Activated CD8-positive, alpha-beta T cell treated with anti-CD3 and anti-CD28 coated beads for 36 hours (primary cell): ENCODE data around the gene LRRC59. TPM values are rescaled to one million over a fixed set of nuclear protein-coding genes. Genes with fewer than 3 reads are reported as not detected.

ENCODE experiments used
- ATAC-seq: fragments of 200-7000 bp; cut with Tn5 transposase; one replicate; pipeline ENCODE4 v1.10.0; 2021; ENCODE audit warnings: mild to moderate bottlenecking, moderate library complexity
- CTCF ChIA-PET: fragments of 350-600 bp; sonication (Branson Sonifier 250); formaldehyde crosslinking; loops from one replicate; lab custom pipeline; 2021; ENCODE audit warnings: antibody characterized with exemption; lab: Charles Lee
- POLR2A ChIA-PET: fragments of 350-600 bp; sonication (Branson Sonifier 250); formaldehyde crosslinking; loops from one replicate; lab custom pipeline; 2021; ENCODE audit warnings: antibody characterized with exemption; lab: Charles Lee
- DNase-seq: peaks from one replicate; pipeline ENCODE4 v3.0.0-alpha.2; 2020
- H3K27ac Mint-ChIP-seq: one replicate; pipeline ENCODE4 v1.8.0; 2021; ENCODE audit warnings: mild to moderate bottlenecking, mixed read lengths
- H3K27me3 Mint-ChIP-seq: one replicate; pipeline ENCODE4 v1.8.0; 2021; ENCODE audit warnings: mixed read lengths
- H3K36me3 Mint-ChIP-seq: one replicate; pipeline ENCODE4 v1.8.0; 2021; ENCODE audit warnings: low read depth, mixed read lengths
- H3K4me1 Mint-ChIP-seq: one replicate; pipeline ENCODE4 v1.8.0; 2021; ENCODE audit warnings: low read depth, mixed read lengths
- H3K4me3 Mint-ChIP-seq: one replicate; pipeline ENCODE4 v1.8.0; 2021; ENCODE audit warnings: mild to moderate bottlenecking, moderate library complexity, mixed read lengths
- H3K9me3 Mint-ChIP-seq: one replicate; pipeline ENCODE4 v1.8.0; 2021; ENCODE audit warnings: mixed read lengths
- intact Hi-C: fragments of 100-400 bp; cut with micrococcal nuclease; formaldehyde crosslinking; loops from one replicate; pipeline ENCODE4 v1.10.0; 2022
- total RNA-seq, 2 experiments: library from RNA; stranded (reverse); gene quantifications; one replicate each; pipeline ENCODE4 v1.2.3, GENCODE V29; 2021
- TF ChIP-seq, protein P1 (sequence below): fragments of 200-600 bp; IDR thresholded peaks from one replicate; pipeline ENCODE4 v1.8.0; 2022; ENCODE audit warnings: antibody characterized with exemption, mild to moderate bottlenecking

The LRRC59 gene
- total RNA-seq, 2 experiments from 2014 or later, result 70.6 to 71.0 TPM

DNA sequence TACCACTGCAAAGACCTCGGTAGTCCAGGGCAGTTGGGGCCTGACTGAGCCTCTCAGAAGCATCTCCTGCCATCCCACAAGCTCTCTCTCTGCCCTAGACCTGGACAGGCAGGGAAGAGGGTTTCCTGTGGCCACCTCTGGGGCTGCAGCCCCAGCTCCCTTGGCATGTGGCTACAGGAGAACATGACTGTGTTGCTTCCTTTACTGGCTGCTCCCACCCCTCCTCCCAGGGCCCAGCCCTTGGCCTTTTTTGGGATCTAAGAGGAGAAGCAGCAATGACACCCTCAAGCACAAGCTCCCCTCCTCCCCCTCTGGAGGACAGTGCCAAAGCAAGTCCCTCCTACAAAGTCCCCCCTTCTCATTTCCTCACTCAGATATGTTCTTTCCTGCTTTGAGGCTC lies 29.9 kb downstream of the LRRC59 start:
- Mint-ChIP-seq H3K27me3 (no peaks in the 10 kb centered on the region), H3K36me3 (peaks cover 30% of the 10 kb centered on the region), H3K4me3 (no peak overlapping the region), H3K4me1 (peaks cover 17% of the 10 kb centered on the region), H3K9me3 (no peaks in the 10 kb centered on the region), H3K27ac (no peak overlapping the region)
- ATAC-seq, result no peak
- TF ChIP-seq, protein P1, sequence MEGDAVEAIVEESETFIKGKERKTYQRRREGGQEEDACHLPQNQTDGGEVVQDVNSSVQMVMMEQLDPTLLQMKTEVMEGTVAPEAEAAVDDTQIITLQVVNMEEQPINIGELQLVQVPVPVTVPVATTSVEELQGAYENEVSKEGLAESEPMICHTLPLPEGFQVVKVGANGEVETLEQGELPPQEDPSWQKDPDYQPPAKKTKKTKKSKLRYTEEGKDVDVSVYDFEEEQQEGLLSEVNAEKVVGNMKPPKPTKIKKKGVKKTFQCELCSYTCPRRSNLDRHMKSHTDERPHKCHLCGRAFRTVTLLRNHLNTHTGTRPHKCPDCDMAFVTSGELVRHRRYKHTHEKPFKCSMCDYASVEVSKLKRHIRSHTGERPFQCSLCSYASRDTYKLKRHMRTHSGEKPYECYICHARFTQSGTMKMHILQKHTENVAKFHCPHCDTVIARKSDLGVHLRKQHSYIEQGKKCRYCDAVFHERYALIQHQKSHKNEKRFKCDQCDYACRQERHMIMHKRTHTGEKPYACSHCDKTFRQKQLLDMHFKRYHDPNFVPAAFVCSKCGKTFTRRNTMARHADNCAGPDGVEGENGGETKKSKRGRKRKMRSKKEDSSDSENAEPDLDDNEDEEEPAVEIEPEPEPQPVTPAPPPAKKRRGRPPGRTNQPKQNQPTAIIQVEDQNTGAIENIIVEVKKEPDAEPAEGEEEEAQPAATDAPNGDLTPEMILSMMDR, result no peak
- CTCF ChIA-PET, result interaction anchor here (1.2 to 5.4 kb wide), 2 partner anchors 30 to 327 kb away, joined by 3 to 38 read pairs; partner anchors contain the start of gene LRRC59
- intact Hi-C loops, result no loop called here
- DNase-seq, result no peak
- POLR2A ChIA-PET, result interaction anchor here (1.6 kb wide), 1 partner anchor 18 kb away, joined by 4 read pairs; no protein-coding TSS in a partner anchor

- TF ChIP-seq, protein P1, result no peak
- H3K4me1 Mint-ChIP-seq, result peaks cover 14% of the 10 kb centered on the region
- no peak overlapping the region for H3K4me3 Mint-ChIP-seq
- POLR2A ChIA-PET, result interaction anchor here (0.6 to 5.8 kb wide), 5 partner anchors 7 to 69 kb away, joined by 3 to 50 read pairs (median 3); partner anchors contain the start of genes EME1, LRRC59 and MRPL27
- CTCF ChIA-PET, result interaction anchor here (1.6 to 5.4 kb wide), 2 partner anchors 31 to 113 kb away, joined by 5 to 38 read pairs; partner anchors contain the start of genes LRRC59 and RSAD1
- intact Hi-C loops, result no loop called here
- H3K27ac Mint-ChIP-seq, result no peak overlapping the region
- no peaks in the 10 kb centered on the region for H3K9me3 Mint-ChIP-seq
- DNase-seq, result no peak
- H3K27me3 Mint-ChIP-seq, result no peaks in the 10 kb centered on the region
- ATAC-seq, result no peak
- H3K36me3 Mint-ChIP-seq, result peaks cover 21% of the 10 kb centered on the region
Measured at GRCh38 chr17:50365649-50366393, 31.5 kb downstream of the LRRC59 start.

DNA sequence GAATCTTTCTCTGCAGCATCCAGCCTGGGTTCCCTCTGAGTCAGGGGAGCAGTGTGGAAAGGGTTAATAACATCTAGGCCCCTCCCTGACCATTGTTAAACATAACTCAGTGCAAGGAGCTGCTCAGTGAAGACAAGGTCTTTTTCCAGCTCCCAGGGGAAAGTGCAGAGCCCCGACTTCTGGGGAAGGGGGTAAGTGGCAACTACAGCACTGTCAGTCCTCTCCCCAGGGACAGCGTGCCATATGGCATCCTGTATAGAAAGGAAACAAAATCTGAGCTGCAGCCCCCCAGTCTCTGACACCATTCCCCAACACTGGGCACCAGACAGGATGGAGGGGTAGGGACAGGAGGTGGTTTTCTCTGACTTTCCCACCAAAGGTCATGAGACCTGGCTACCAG lies 32.2 kb downstream of the LRRC59 start:
- ChIA-PET POLR2A (interaction anchor here (0.9 to 8.1 kb wide), 6 partner anchors 8 to 32 kb away, joined by 3 to 69 read pairs (median 5); partner anchors contain the start of genes EME1, LRRC59, MRPL27 and XYLT2), CTCF (interaction anchor here (1.4 to 5.4 kb wide), 3 partner anchors 32 to 114 kb away, joined by 3 to 38 read pairs (median 5); partner anchors contain the start of genes LRRC59 and RSAD1)
- Mint-ChIP-seq H3K36me3 (peaks cover 16% of the 10 kb centered on the region), H3K27ac (no peak overlapping the region), H3K9me3 (no peaks in the 10 kb centered on the region), H3K4me3 (no peak overlapping the region), H3K4me1 (peaks cover 13% of the 10 kb centered on the region), H3K27me3 (no peaks in the 10 kb centered on the region)
- TF ChIP-seq, protein P1, result no peak
- intact Hi-C loops, result no loop called here
- ATAC-seq (no peak), DNase-seq (no peak)

DNA sequence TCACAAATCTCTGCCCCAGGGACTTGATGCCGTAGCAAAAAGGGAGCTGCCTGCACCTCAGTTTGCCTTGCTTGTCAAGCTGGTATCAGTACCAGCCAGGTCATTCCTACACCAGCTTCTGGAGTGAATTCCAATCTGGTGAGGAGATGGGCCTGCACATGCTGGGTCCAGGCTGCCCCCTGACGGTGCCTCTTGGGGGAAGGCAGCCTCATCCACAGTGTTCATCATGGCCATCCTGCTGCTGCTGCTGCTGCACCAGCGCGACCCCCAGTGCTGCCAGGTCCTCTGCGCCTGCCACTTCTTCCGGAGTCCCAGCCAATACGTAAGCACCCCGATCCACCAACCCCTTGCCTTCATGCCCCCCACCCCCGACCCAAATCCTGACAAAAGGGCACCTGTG lies 32.6 kb downstream of the LRRC59 start:
- no peak for ATAC-seq
- Mint-ChIP-seq H3K4me1 (peaks cover 13% of the 10 kb centered on the region), H3K9me3 (no peaks in the 10 kb centered on the region), H3K27ac (no peak overlapping the region), H3K27me3 (no peaks in the 10 kb centered on the region), H3K4me3 (no peak overlapping the region), H3K36me3 (peaks cover 13% of the 10 kb centered on the region)
- intact Hi-C loops, result no loop called here
- ChIA-PET CTCF (interaction anchor here (1.4 to 5.4 kb wide), 3 partner anchors 33 to 114 kb away, joined by 3 to 38 read pairs (median 5); partner anchors contain the start of genes LRRC59 and RSAD1), POLR2A (interaction anchor here (0.5 to 8.1 kb wide), 5 partner anchors 8 to 32 kb away, joined by 3 to 69 read pairs (median 7); partner anchors contain the start of genes EME1, LRRC59, MRPL27 and XYLT2)
- no peak for DNase-seq
- TF ChIP-seq, protein P1, result no peak
